Measurements from ENCODE around the gene NAA11. TPM values are rescaled to one million over a fixed set of nuclear protein-coding genes. Genes with fewer than 3 reads are reported as not detected.

Gene NAA11
- total RNA-seq, 1 donor from 2014 or later, result not detected

DNA sequence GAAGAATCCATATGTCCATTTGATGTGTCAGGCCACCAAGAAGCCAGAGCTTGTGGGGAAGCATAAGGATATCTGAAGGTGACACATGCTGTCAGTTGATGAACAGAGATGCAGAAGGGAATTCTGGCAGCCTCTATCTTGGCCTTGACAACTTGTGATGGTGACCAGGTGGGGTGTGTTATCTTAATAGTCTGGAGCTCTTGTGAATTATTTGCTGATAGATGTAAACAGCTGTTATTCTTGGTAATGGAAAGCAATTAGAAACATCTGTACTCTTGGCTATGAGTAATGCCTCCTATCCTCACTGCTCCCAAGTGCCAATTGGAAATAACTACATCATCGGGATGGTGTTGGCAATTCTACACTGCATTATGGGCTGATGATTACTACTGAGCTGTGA, 51.9 kb downstream of the NAA11 start:
- DNase-seq, result no peak
- Histone ChIP-seq H3K36me3 (no peaks in the 10 kb centered on the region), H3K9me3 (no peaks in the 10 kb centered on the region), H3K4me1 (no peaks in the 10 kb centered on the region), H3K27me3 (no peaks in the 10 kb centered on the region), H3K27ac (no peak overlapping the region), H3K4me3 (no peak overlapping the region)
- TF ChIP-seq, protein P1, sequence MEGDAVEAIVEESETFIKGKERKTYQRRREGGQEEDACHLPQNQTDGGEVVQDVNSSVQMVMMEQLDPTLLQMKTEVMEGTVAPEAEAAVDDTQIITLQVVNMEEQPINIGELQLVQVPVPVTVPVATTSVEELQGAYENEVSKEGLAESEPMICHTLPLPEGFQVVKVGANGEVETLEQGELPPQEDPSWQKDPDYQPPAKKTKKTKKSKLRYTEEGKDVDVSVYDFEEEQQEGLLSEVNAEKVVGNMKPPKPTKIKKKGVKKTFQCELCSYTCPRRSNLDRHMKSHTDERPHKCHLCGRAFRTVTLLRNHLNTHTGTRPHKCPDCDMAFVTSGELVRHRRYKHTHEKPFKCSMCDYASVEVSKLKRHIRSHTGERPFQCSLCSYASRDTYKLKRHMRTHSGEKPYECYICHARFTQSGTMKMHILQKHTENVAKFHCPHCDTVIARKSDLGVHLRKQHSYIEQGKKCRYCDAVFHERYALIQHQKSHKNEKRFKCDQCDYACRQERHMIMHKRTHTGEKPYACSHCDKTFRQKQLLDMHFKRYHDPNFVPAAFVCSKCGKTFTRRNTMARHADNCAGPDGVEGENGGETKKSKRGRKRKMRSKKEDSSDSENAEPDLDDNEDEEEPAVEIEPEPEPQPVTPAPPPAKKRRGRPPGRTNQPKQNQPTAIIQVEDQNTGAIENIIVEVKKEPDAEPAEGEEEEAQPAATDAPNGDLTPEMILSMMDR (IDR thresholded peaks at IDR 0.05), result no peak
- ATAC-seq, result peak; percentile 25
- intact Hi-C loops (cut with DNase I), result no loop called here

DNA sequence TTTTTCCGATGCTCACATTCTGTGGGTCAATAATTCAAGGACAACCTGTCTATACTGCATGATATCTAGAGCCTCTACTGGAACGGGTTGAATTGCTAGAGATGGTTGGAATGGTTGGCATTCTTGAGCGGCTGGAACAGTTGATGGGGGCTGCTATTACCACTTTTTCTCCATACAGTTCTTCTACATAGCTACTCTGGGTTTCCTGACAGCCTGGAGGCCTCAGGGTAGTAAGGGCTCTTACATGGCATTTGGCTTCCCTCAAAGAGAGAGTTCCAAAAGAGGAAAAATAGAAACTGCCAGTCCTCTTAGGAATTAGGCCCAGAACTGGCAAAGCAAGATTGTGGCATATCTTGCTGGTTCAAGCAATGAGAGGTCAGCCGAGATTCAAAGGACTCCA, 53.1 kb downstream of the NAA11 start:
- TF ChIP-seq, protein P1 (IDR thresholded peaks at IDR 0.05), result no peak
- Histone ChIP-seq H3K4me1 (no peaks in the 10 kb centered on the region), H3K27ac (no peak overlapping the region), H3K27me3 (no peaks in the 10 kb centered on the region), H3K36me3 (no peaks in the 10 kb centered on the region), H3K9me3 (no peaks in the 10 kb centered on the region), H3K4me3 (no peak overlapping the region)
- DNase-seq (no peak), ATAC-seq (no peak)
- intact Hi-C loops (cut with DNase I), result no loop called here

DNA sequence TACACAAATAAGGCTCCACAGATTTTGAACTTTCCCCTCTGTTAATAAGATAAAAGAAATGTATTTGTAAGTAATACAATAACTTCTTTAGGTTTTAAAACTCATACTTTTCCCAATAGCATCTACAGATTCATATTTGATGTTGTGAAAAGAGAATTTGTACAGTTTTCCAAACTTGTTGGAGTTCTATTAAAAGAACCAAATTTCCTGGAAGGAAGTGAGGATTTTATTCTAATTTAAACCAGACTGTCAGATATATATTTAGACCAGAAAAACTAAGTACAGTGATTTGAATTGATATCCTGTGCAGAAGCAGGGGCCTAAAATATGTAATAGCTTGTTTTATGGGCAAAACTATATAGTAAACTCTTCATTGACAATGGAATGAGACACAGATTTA, 53.7 kb downstream of the NAA11 start:
- H3K27me3 ChIP-seq, result no peaks in the 10 kb centered on the region
- intact Hi-C loops (cut with DNase I), result no loop called here

DNA sequence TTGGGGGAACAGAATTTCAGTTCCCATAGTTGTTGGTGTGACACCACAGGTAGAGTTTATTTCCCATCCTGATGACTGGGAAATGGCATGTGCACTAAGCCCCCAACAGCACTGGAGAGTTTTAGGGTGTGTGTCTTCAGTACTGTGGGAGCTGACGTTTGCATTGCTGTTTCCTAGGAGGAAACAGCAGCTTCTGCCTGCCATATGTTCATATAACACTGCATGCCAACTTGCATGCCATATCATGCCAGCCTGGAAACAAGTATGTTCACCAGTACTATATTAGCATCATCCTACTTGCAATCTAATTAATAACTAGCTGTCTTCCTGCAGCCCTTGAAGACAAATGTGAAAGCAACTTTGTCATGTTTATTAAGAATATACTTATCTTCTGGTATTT, 58.2 kb downstream of the NAA11 start:
- Histone ChIP-seq H3K27ac (no peak overlapping the region), H3K36me3 (no peaks in the 10 kb centered on the region), H3K4me3 (no peak overlapping the region), H3K27me3 (no peaks in the 10 kb centered on the region), H3K4me1 (no peaks in the 10 kb centered on the region), H3K9me3 (no peaks in the 10 kb centered on the region)
- DNase-seq (no peak), ATAC-seq (no peak)
- TF ChIP-seq, protein P1 (IDR thresholded peaks at IDR 0.05), result no peak
- intact Hi-C loops (cut with DNase I), result no loop called here

More for the DNA sequence above, 53.7 kb downstream of the NAA11 start:
- H3K27ac ChIP-seq, result no peak overlapping the region
- no peak for DNase-seq
- TF ChIP-seq, protein P1 (IDR thresholded peaks at IDR 0.05), result no peak
- no peak for ATAC-seq
- H3K9me3 ChIP-seq, result no peaks in the 10 kb centered on the region
- H3K36me3 ChIP-seq, result no peaks in the 10 kb centered on the region
- H3K4me3 ChIP-seq, result no peak overlapping the region
- H3K4me1 ChIP-seq, result no peaks in the 10 kb centered on the region

Other genes starting within 250 kb of the NAA11 start
- not detected for gene GK2, start 82.2 kb upstream of the NAA11 start, total RNA-seq